22Rv1 (cell line): ENCODE data around the gene IKZF3.
"Not testable (repeated sequence)": the region's sequence is repeated elsewhere in the genome, so short reads cannot be mapped to it uniquely, and the experiment has no call there.

ENCODE experiments used
- ZFX ChIP-seq: fragments of 450-650 bp; IDR thresholded peaks from 2 replicates; pipeline ENCODE4 v1.6.1; 2017; ENCODE audit warnings: antibody characterized with exemption, borderline replicate concordance
- TF ChIP-seq, protein P1 (sequence below): fragments of 450-650 bp; IDR thresholded peaks from 2 replicates; pipeline ENCODE4 v1.5.1; 2017; ENCODE audit warnings: mild to moderate bottlenecking

DNA sequence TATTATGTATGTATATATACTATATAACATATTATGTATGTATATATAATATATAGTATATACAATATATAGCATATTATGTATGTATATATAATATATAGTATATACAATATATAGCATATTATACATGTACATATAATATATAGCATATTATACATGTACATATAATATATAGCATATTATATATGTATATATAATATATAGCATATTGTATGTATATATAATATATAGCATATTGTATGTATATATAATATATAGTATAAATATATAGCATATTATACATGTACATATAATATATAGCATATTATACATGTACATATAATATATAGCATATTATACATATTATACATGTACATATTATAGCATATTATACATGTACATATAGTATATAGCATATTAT, 13.9 kb downstream of the IKZF3 start:
- TF ChIP-seq, protein P1, sequence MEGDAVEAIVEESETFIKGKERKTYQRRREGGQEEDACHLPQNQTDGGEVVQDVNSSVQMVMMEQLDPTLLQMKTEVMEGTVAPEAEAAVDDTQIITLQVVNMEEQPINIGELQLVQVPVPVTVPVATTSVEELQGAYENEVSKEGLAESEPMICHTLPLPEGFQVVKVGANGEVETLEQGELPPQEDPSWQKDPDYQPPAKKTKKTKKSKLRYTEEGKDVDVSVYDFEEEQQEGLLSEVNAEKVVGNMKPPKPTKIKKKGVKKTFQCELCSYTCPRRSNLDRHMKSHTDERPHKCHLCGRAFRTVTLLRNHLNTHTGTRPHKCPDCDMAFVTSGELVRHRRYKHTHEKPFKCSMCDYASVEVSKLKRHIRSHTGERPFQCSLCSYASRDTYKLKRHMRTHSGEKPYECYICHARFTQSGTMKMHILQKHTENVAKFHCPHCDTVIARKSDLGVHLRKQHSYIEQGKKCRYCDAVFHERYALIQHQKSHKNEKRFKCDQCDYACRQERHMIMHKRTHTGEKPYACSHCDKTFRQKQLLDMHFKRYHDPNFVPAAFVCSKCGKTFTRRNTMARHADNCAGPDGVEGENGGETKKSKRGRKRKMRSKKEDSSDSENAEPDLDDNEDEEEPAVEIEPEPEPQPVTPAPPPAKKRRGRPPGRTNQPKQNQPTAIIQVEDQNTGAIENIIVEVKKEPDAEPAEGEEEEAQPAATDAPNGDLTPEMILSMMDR = not testable (repeated sequence)
- TF ChIP-seq ZFX = not testable (repeated sequence)
